Activated CD4-positive, alpha-beta memory T cell treated with anti-CD3 and anti-CD28 coated beads for 36 hours (primary cell): ENCODE data around the gene PC. TPM values are rescaled to one million over a fixed set of nuclear protein-coding genes. Genes with fewer than 3 reads are reported as not detected.

Experiments used
- CTCF ChIA-PET: fragments of 350-600 bp; sonication (Branson Sonifier 250); formaldehyde crosslinking; loops from one replicate; lab custom pipeline; 2021; ENCODE audit warnings: antibody characterized with exemption, inconsistent platforms; lab: Charles Lee
- POLR2A ChIA-PET: fragments of 350-600 bp; sonication (Branson Sonifier 250); formaldehyde crosslinking; loops from one replicate; lab custom pipeline; 2021; ENCODE audit warnings: antibody characterized with exemption; lab: Charles Lee
- DNase-seq: peaks from one replicate; pipeline ENCODE4 v3.0.0-alpha.2; 2020
- H3K27ac Mint-ChIP-seq: one replicate; pipeline ENCODE4 v1.8.0; 2021; ENCODE audit warnings: mixed read lengths
- H3K27me3 Mint-ChIP-seq: one replicate; pipeline ENCODE4 v1.8.0; 2021; ENCODE audit warnings: mixed read lengths
- H3K36me3 Mint-ChIP-seq: one replicate; pipeline ENCODE4 v1.8.0; 2021; ENCODE audit warnings: mixed read lengths
- H3K4me1 Mint-ChIP-seq: one replicate; pipeline ENCODE4 v1.8.0; 2021; ENCODE audit warnings: low read depth, mixed read lengths
- H3K4me3 Mint-ChIP-seq: one replicate; pipeline ENCODE4 v1.8.0; 2021; ENCODE audit warnings: mild to moderate bottlenecking, mixed read lengths
- H3K9me3 Mint-ChIP-seq: one replicate; pipeline ENCODE4 v1.8.0; 2021; ENCODE audit warnings: mixed read lengths
- intact Hi-C: fragments of 100-400 bp; cut with micrococcal nuclease; formaldehyde crosslinking; loops from one replicate; pipeline ENCODE4 v1.15.1; 2023
- total RNA-seq, 2 experiments: library from RNA; stranded (reverse); gene quantifications; one replicate each; pipeline ENCODE4 v1.2.3, GENCODE V29; 2021

Gene PC
- total RNA-seq, 2 experiments from 2014 or later: 13.1 to 15.3 TPM

GRCh38 chr11:66866007-66866406 is 92.2 kb downstream of the PC start:
- H3K36me3 Mint-ChIP-seq: no peaks in the 10 kb centered on the region
- POLR2A ChIA-PET: interaction anchor here (0.9 kb wide), 1 partner anchor 23 kb away, joined by 3 read pairs; the partner anchor contains the start of gene RCE1
- DNase-seq: no peak
- intact Hi-C loops: no loop called here
- CTCF ChIA-PET: no interaction called here
- H3K9me3 Mint-ChIP-seq: no peaks in the 10 kb centered on the region
- peaks cover 12% of the 10 kb centered on the region for H3K4me1 Mint-ChIP-seq
- H3K27ac Mint-ChIP-seq: no peak overlapping the region
- no peaks in the 10 kb centered on the region for H3K27me3 Mint-ChIP-seq
- H3K4me3 Mint-ChIP-seq: no peak overlapping the region

GRCh38 chr11:66864924-66865697 is 93.1 kb downstream of the PC start:
- no peaks in the 10 kb centered on the region for H3K9me3 Mint-ChIP-seq
- no peaks in the 10 kb centered on the region for H3K36me3 Mint-ChIP-seq
- H3K27ac Mint-ChIP-seq: no peak overlapping the region
- H3K4me1 Mint-ChIP-seq: peaks cover 12% of the 10 kb centered on the region
- no peaks in the 10 kb centered on the region for H3K27me3 Mint-ChIP-seq
- no peak overlapping the region for H3K4me3 Mint-ChIP-seq
- DNase-seq: no peak
- ChIA-PET POLR2A (interaction anchor here (0.9 kb wide), 1 partner anchor 22 kb away, joined by 3 read pairs; the partner anchor contains the start of gene RCE1), CTCF (interaction anchor here (1.4 kb wide), 1 partner anchor 17 kb away, joined by 5 read pairs; no protein-coding TSS in a partner anchor)
- intact Hi-C loops: no loop called here

DNA sequence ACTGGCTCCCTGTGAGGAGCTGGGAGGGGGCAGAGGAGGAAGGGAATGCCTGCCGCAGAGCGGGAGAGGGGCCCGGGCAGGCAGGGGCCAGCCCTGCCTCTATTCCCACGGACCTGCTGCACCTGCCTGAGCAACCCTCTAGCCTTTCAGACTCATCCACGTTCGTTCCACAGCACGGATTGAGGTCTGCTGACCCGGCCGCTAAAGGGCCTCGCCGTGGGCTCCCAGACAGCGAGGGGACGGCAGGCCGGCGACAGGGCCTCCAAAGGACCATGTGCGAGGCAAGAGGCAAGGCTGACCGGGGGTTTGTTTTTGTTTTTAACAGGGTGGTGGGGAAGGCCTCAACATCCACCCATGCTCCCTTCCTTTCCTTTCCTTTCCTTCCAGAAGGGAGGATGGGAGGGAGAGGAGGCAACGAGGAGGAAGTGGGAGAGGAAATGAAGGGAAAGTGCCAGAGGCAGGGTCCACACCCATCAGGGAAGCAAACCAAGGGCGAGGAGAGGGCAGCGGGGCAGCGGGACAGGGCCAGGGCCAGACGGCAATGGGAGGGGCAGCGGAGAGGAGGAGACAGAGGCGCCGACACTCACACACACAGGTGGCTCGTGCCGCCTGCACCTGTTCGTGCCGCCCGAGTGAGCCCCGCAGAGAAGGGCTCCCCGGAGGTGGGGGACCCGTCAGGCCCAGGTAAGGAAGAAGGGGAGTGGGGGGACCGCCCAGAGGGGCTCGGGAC is 93.8 kb downstream of the PC start:
- no peak for DNase-seq
- Mint-ChIP-seq H3K27me3 (no peaks in the 10 kb centered on the region), H3K27ac (no peak overlapping the region), H3K9me3 (no peaks in the 10 kb centered on the region), H3K4me1 (peaks cover 8% of the 10 kb centered on the region), H3K4me3 (no peak overlapping the region), H3K36me3 (no peaks in the 10 kb centered on the region)
- ChIA-PET POLR2A (no interaction called here), CTCF (interaction anchor here (1.4 kb wide), 1 partner anchor 18 kb away, joined by 5 read pairs; no protein-coding TSS in a partner anchor)
- intact Hi-C loops: no loop called here

DNA sequence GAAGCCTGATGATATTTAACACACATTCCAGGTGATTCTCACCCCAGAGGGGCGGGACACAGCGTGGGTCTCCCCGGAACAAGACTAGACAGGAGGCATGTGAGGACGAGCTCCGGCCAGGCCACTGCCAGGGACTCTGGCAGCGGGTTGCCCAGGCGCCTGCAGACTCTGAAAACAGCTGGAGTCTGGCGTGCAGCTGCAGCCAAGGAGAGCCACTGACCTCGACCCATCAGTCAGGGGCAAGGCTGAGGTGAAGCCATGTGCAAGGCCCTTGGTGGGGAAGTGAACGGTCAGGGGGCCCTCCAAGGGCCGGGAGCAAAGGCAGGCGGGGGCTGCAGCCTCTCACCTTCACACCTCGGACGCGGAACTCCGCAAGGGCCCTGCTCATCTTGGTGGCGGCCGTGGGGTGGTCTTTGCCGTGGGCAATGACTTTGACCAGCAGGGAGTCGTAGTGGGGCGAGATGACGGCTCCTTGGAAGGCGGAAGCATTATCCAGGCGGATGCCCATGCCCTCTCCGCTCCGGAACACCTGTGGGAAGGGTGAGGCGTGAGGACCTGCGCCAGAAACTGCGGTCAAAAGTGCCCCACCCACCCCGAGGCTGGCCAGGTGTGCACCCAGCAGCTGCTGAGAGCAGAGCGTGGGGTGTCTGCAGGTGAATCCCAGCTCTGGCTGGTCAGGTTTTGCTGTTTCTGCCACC is 94.6 kb downstream of the PC start:
- H3K27ac Mint-ChIP-seq: no peak overlapping the region
- H3K27me3 Mint-ChIP-seq: no peaks in the 10 kb centered on the region
- no peak overlapping the region for H3K4me3 Mint-ChIP-seq
- no peak for DNase-seq
- intact Hi-C loops: no loop called here
- POLR2A ChIA-PET: no interaction called here
- CTCF ChIA-PET: interaction anchor here (1.3 to 1.4 kb wide), 2 partner anchors 17 to 19 kb away, joined by 3 to 5 read pairs; no protein-coding TSS in a partner anchor
- peaks cover 2% of the 10 kb centered on the region for H3K4me1 Mint-ChIP-seq
- H3K9me3 Mint-ChIP-seq: no peaks in the 10 kb centered on the region
- H3K36me3 Mint-ChIP-seq: no peaks in the 10 kb centered on the region

GRCh38 chr11:66862559-66863037 is 95.6 kb downstream of the PC start:
- intact Hi-C loops: no loop called here
- no peaks in the 10 kb centered on the region for H3K4me1 Mint-ChIP-seq
- no peaks in the 10 kb centered on the region for H3K9me3 Mint-ChIP-seq
- H3K27ac Mint-ChIP-seq: no peak overlapping the region
- no peaks in the 10 kb centered on the region for H3K36me3 Mint-ChIP-seq
- H3K4me3 Mint-ChIP-seq: no peak overlapping the region
- ChIA-PET POLR2A (no interaction called here), CTCF (interaction anchor here (1.3 kb wide), 1 partner anchor 18 kb away, joined by 3 read pairs; no protein-coding TSS in a partner anchor)
- no peaks in the 10 kb centered on the region for H3K27me3 Mint-ChIP-seq
- no peak for DNase-seq

DNA sequence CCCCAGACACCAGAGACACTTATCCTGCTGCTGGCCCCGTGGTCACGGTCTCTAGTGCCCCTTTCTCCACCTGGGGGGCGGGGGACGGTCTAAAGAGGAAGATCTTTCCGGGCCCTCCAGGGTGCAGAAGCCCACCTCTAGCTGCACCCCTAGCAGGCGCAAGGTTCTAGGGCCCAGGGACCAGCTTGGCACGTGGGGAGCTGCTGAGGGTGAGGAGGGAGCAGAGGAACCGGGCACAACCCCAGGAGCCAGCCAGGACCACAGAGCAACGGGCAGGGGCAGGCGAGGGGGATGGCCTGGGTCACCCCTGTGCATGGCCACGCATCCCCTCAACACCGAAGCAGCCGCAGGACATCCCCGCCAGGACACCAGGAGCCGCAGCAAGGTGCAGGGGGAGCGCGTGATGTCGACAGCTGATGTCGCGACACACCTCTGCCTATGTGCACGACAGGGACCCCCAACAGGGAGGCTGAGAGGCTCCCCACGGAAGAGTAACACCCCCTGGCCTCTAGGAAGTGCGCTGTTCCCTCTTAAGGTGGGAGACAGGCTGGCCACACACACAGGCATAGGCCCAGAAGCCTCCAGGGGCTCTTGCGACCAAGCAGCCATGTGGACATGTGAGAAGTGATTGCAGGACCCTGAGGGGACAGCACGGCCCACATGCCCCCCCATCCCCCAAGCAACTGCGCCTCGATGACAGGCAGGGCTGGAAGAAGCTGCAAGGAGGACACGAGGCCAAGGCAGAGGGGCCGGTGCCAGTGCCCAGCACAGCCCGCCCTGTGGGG is 96.2 kb downstream of the PC start:
- POLR2A ChIA-PET: no interaction called here
- Mint-ChIP-seq H3K4me1 (no peaks in the 10 kb centered on the region), H3K4me3 (no peak overlapping the region), H3K36me3 (no peaks in the 10 kb centered on the region), H3K27ac (no peak overlapping the region), H3K9me3 (no peaks in the 10 kb centered on the region), H3K27me3 (no peaks in the 10 kb centered on the region)
- intact Hi-C loops: no loop called here
- no peak for DNase-seq
- CTCF ChIA-PET: no interaction called here

- H3K4me1 Mint-ChIP-seq: no peaks in the 10 kb centered on the region
- no peak overlapping the region for H3K27ac Mint-ChIP-seq
- no peak for DNase-seq
- POLR2A ChIA-PET: no interaction called here
- no peaks in the 10 kb centered on the region for H3K9me3 Mint-ChIP-seq
- no peaks in the 10 kb centered on the region for H3K36me3 Mint-ChIP-seq
- CTCF ChIA-PET: no interaction called here
- intact Hi-C loops: no loop called here
- H3K27me3 Mint-ChIP-seq: no peaks in the 10 kb centered on the region
- H3K4me3 Mint-ChIP-seq: no peak overlapping the region
Observed at GRCh38 chr11:66861038-66861773, 97.0 kb downstream of the PC start.

DNA sequence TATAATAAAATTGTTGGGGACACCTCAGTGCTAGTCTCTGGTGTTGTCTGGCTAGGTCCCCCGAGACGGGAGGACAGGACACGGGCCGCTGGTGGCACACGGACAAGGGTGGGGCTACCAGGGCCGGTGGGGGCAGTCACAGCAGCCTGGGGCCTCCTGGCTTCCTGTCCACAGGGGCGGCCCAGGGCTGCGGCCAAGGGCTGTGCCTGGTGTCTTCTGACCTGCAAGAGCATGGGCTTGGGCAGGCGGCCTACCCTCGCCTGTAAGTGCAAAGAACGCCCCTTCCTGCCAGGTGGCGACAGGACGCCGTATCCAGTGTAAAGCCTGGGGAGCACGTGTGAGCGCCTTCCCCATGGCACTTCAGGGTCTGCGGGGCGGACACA is 97.7 kb downstream of the PC start:
- H3K36me3 Mint-ChIP-seq: no peaks in the 10 kb centered on the region
- H3K9me3 Mint-ChIP-seq: no peaks in the 10 kb centered on the region
- H3K27me3 Mint-ChIP-seq: no peaks in the 10 kb centered on the region
- H3K4me1 Mint-ChIP-seq: peaks cover 4% of the 10 kb centered on the region
- no peak overlapping the region for H3K27ac Mint-ChIP-seq
- CTCF ChIA-PET: no interaction called here
- intact Hi-C loops: no loop called here
- POLR2A ChIA-PET: no interaction called here
- DNase-seq: no peak
- no peak overlapping the region for H3K4me3 Mint-ChIP-seq

DNA sequence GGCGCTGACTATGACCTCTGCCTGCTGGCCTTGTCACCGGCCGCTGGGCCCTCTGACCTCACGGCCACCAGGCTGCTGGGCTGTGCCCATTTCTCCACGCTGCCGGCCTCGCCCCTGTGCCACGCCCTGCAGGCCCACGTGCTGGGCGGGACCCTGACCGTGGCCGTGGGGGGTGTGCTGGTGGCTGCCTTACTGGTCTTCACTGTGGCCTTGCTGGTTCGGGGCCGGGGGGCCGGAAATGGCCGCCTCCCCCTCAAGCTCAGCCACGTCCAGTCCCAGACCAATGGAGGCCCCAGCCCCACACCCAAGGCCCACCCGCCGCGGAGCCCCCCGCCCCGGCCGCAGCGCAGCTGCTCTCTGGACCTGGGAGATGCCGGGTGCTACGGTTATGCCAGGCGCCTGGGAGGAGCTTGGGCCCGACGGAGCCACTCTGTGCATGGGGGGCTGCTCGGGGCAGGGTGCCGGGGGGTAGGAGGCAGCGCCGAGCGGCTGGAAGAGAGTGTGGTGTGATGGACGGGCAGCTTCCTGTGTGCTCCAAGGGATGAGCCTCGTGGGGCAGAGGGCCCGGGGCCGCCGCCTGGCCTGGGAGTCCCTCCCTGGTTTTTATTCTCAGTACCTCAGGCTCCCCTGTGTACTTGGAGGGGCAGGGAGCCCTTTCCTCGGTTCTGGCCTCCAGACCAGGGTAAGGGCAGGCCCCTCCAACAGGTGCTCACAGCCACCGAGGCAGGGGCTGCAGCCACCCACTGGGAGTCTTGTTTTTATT is 98.3 kb downstream of the PC start:
- ChIA-PET CTCF (no interaction called here), POLR2A (no interaction called here)
- Mint-ChIP-seq H3K4me3 (no peak overlapping the region), H3K36me3 (no peaks in the 10 kb centered on the region), H3K4me1 (peaks cover 4% of the 10 kb centered on the region), H3K27ac (no peak overlapping the region), H3K27me3 (no peaks in the 10 kb centered on the region), H3K9me3 (no peaks in the 10 kb centered on the region)
- no peak for DNase-seq
- intact Hi-C loops: no loop called here

- H3K27ac Mint-ChIP-seq: no peak overlapping the region
- H3K4me1 Mint-ChIP-seq: peaks cover 4% of the 10 kb centered on the region
- no peak for DNase-seq
- no peaks in the 10 kb centered on the region for H3K27me3 Mint-ChIP-seq
- ChIA-PET CTCF (interaction anchor here (0.6 kb wide), 1 partner anchor 232 kb away, joined by 3 read pairs; no protein-coding TSS in a partner anchor), POLR2A (no interaction called here)
- no peaks in the 10 kb centered on the region for H3K9me3 Mint-ChIP-seq
- H3K4me3 Mint-ChIP-seq: no peak overlapping the region
- H3K36me3 Mint-ChIP-seq: no peaks in the 10 kb centered on the region
- intact Hi-C loops: no loop called here
Observed at GRCh38 chr11:66858939-66859685, 99.1 kb downstream of the PC start.
